Bronchial epithelial cell (primary cell): Measurements from ENCODE around the gene GFRA1. TPM values are rescaled to one million over a fixed set of nuclear protein-coding genes. Genes with fewer than 3 reads are reported as not detected.

ENCODE experiments used
- DNase-seq: peaks from one replicate; pipeline ENCODE4 v3.0.0-alpha.2; 2010; ENCODE audit warnings: low read depth
- FAIRE-seq: peaks from 2 replicates; lab custom pipeline; 2011; peaks lifted over from hg19 to GRCh38; lab: Jason Lieb, UNC
- H3K27me3 ChIP-seq: 2 replicates; pipeline ENCODE4 v1.5.1; 2011; ENCODE audit warnings: low read length; ENCODE audit not compliant: control insufficient read depth, insufficient read depth
- H3K36me3 ChIP-seq: 2 replicates; pipeline ENCODE4 v1.5.1; 2011; ENCODE audit warnings: low read length; ENCODE audit not compliant: control insufficient read depth, insufficient read depth
- H3K4me3 ChIP-seq: 2 replicates; pipeline ENCODE4 v1.5.1; 2011; ENCODE audit warnings: mild to moderate bottlenecking, low read depth, low read length, control low read depth
- total RNA-seq: library from RNA; depleted of rRNA; stranded (reverse); fragments of >200 nt; gene quantifications from 2 replicates; pipeline ENCODE4 v1.2.1, GENCODE V29; 2014
- TF ChIP-seq, protein P1 (sequence below): IDR thresholded peaks from 2 replicates; pipeline ENCODE4 v1.5.1; 2011; ENCODE audit warnings: mild to moderate bottlenecking, moderate library complexity, low read length, control low read depth, inconsistent platforms; ENCODE audit not compliant: insufficient read depth, severe bottlenecking

GFRA1 gene
- total RNA-seq, 1 donor from 2014 or later: under 0.01 TPM

DNA sequence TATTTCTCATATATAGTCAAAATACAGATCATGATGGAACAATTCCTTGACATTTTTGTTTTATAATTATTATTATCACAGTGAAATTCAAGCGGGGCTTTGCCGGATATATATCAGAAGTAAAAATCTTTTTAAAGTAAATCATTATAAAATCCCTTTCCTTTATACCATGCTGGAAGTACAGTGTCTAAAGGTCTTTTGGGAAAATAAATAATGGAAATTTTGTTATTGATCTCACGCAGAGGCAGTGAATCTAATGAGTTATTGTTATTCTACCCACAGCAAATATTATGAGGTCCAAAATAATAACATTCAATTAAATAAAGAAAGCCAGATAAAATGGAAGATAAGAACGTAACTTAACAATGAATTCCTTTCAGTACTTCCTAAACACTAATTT, 33.8 kb downstream of the GFRA1 start:
- DNase-seq (no peak), FAIRE-seq (no peak)
- H3K4me3 ChIP-seq: no peak overlapping the region
- no peaks in the 10 kb centered on the region for H3K36me3 ChIP-seq
- no peaks in the 10 kb centered on the region for H3K27me3 ChIP-seq
- TF ChIP-seq, protein P1, sequence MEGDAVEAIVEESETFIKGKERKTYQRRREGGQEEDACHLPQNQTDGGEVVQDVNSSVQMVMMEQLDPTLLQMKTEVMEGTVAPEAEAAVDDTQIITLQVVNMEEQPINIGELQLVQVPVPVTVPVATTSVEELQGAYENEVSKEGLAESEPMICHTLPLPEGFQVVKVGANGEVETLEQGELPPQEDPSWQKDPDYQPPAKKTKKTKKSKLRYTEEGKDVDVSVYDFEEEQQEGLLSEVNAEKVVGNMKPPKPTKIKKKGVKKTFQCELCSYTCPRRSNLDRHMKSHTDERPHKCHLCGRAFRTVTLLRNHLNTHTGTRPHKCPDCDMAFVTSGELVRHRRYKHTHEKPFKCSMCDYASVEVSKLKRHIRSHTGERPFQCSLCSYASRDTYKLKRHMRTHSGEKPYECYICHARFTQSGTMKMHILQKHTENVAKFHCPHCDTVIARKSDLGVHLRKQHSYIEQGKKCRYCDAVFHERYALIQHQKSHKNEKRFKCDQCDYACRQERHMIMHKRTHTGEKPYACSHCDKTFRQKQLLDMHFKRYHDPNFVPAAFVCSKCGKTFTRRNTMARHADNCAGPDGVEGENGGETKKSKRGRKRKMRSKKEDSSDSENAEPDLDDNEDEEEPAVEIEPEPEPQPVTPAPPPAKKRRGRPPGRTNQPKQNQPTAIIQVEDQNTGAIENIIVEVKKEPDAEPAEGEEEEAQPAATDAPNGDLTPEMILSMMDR: no peak

DNA sequence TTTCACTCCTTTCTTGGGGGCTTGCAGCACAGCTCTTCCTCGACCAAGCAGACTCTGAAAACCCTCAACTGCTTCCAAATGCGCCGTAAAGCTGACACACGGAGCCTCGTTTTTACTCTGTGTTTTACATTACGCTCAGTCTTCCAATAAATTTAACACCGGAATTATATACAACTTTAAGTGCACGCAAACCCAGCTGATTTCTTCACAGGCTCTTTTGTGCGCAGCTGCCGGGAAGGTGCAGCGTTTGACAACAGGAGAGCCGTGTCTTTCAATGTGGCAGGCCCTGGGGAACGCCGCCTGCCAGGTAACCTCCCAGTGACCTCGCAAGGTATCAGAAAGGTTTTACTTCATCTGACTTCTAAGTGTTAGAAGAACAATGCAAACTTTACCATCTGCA, 35.0 kb downstream of the GFRA1 start:
- no peak for FAIRE-seq
- DNase-seq: no peak
- TF ChIP-seq, protein P1: no peak
- Histone ChIP-seq H3K36me3 (no peaks in the 10 kb centered on the region), H3K27me3 (no peaks in the 10 kb centered on the region), H3K4me3 (no peak overlapping the region)

DNA sequence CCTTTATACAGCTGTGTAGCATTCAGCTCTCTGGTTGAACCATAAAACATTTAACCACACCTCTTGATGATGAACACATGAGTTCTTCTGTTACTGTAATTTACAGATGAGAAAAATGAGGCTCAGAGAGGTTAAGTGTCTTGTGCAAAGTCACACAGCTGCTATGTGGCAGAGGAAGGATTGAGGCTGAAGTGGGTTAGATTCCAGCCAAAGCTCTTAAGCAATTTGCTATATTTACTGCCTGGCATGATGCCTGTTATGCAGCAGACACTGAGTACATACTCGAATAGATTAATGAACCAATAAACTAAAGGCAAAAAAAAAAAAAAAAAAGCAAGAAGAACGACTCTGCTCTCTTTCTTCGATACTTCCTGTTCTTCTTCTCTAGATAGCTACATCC, 35.7 kb downstream of the GFRA1 start:
- no peaks in the 10 kb centered on the region for H3K27me3 ChIP-seq
- no peak overlapping the region for H3K4me3 ChIP-seq
- FAIRE-seq: no peak
- DNase-seq: no peak
- TF ChIP-seq, protein P1: no peak
- H3K36me3 ChIP-seq: no peaks in the 10 kb centered on the region

DNA sequence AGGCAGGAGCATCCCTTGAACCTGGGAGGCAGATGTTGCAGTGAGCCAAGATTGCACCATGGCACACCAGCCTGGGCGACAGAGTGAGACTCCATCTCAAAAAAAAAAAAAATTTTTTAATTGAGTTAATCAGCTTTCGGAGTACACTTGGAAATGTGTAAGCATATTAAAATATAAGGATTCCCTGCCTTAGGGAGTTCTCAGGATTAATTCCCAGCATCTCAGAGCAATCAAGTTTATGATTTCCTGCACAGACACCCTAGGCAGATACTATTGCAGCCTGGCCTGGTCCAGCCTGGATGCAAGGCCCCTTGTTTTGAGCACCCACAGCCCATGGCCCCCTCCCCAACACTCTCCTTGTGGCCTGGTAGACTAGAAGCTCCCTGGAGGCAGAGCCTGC, 39.8 kb downstream of the GFRA1 start:
- TF ChIP-seq, protein P1: no peak
- H3K4me3 ChIP-seq: no peak overlapping the region
- no peaks in the 10 kb centered on the region for H3K36me3 ChIP-seq
- DNase-seq (no peak), FAIRE-seq (no peak)
- no peaks in the 10 kb centered on the region for H3K27me3 ChIP-seq

DNA sequence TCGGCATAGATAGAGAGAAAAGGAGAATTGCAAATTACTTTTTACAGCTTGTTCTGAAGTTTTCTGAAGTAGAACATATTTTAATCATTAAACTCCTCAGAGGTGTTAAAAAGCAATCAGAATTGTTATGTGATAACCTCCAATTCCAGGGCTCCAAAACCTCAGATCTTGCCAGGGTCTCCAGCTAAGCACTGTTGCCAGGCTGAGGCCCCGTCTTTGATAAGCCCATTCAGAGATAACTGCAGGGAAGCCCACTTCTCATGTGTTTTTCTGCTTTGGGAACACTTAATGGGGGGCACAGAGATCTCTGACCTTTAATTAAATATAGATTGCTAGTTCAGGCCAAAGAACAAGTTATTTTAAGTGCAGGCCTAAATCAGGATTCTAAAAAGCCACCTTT, 40.4 kb downstream of the GFRA1 start:
- TF ChIP-seq, protein P1: no peak
- Histone ChIP-seq H3K36me3 (no peaks in the 10 kb centered on the region), H3K27me3 (no peaks in the 10 kb centered on the region), H3K4me3 (no peak overlapping the region)
- no peak for FAIRE-seq
- DNase-seq: no peak

DNA sequence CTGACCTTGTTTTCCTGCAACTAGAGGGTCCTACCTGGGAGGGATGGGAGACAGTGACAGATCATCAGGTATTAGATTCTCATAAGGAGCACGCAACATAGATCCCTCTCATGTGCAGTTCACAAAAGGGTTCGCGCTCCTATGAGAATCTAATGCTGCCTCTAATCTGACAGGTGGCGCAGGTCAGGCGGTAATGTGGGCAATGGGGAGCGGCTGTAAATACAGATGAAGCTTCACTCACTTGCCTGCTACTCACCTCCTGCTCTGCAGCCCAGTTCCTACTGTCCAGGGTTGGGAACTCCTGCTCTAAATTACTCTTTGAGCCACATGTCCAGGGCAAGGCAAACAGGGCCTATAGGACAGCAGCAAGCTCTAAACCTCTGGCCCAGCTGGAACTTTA, 46.2 kb downstream of the GFRA1 start:
- no peak overlapping the region for H3K4me3 ChIP-seq
- DNase-seq: no peak
- TF ChIP-seq, protein P1: no peak
- no peaks in the 10 kb centered on the region for H3K27me3 ChIP-seq
- H3K36me3 ChIP-seq: no peaks in the 10 kb centered on the region
- FAIRE-seq: no peak
